Skin epidermis (tissue), 12 donors: ENCODE data around the gene EIF4G3.
A peak's percentile ranks its signal among the peaks of the same experiment; 100 is the strongest.
"Not testable (repeated sequence)": the region's sequence is repeated elsewhere in the genome, so short reads cannot be mapped to it uniquely, and the experiment has no call there.

ENCODE experiments used
- H3K27ac ChIP-seq, 21 experiments: fragments of 200-600 bp; sonication (generic) in 11 of 21; one replicate each; pipeline ENCODE4 v1.5.0; 2020; ENCODE audit warnings: mild to moderate bottlenecking in 3 of 21, inconsistent platforms in 2 of 21, moderate library complexity in 2 of 21
- H3K4me3 ChIP-seq, 7 experiments: fragments of 200-600 bp; sonication (generic) in 2 of 7; one replicate each; pipeline ENCODE4 v1.5.0; 2020; ENCODE audit warnings: inconsistent platforms in 2 of 7, mild to moderate bottlenecking in 2 of 7, moderate library complexity in 1 of 7

Gene EIF4G3

GRCh38 chr1:20928146-20928545, 248.6 kb downstream of the EIF4G3 start:
- H3K27ac ChIP-seq = no peak overlapping the region
- no peak overlapping the region for H3K4me3 ChIP-seq

GRCh38 chr1:20921285-20921684, 255.4 kb downstream of the EIF4G3 start:
- H3K27ac ChIP-seq = no peak overlapping the region
- H3K4me3 ChIP-seq = no peak overlapping the region

GRCh38 chr1:20913242-20913641, 263.5 kb downstream of the EIF4G3 start:
- Histone ChIP-seq H3K4me3 (no peak overlapping the region), H3K27ac (no peak overlapping the region)

DNA sequence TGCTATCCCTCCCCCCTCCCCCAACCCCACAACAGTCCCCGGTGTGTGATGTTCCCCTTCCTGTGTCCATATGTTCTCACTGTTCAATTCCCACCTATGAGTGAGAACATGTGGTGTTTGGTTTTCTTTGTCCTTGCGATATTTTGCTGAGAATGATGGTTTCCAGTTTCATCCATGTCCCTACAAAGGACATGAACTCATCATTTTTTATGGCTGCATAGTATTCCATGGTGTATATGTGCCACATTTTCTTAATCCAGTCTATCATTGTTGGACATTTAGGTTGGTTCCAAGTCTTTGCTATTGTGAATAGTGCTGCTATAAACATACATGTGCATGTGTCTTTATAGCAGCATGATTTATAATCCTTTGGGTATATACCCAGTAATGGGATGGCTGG, 269.2 kb downstream of the EIF4G3 start:
- H3K27ac ChIP-seq, H3K4me3 ChIP-seq: not testable (repeated sequence)

DNA sequence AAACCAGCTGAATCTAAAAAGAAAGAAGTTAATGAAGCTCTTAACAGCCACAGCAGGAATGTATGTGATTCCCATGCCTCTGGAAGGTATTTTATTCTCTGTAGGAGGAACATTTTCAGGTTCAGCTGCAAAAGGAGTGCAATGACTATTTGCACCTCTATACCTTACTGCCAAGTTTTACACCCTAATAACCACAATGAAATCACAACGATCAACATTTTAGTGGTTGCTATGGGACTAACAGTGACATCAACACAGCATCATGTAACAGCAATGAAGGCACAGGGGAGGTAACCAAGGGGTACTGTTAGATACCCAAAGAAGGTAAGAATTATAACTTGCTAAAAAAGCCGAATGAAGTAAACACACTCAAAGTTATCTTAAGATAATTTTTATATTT, 273.3 kb downstream of the EIF4G3 start:
- H3K4me3 ChIP-seq = no peak overlapping the region
- H3K27ac ChIP-seq = no peak overlapping the region

- peak overlapping the region in 1 of 21 experiments; percentile 13 for H3K27ac ChIP-seq
- H3K4me3 ChIP-seq = no peak overlapping the region
These were observed 276.6 kb downstream of the EIF4G3 start for GRCh38 chr1:20900056-20900455.

DNA sequence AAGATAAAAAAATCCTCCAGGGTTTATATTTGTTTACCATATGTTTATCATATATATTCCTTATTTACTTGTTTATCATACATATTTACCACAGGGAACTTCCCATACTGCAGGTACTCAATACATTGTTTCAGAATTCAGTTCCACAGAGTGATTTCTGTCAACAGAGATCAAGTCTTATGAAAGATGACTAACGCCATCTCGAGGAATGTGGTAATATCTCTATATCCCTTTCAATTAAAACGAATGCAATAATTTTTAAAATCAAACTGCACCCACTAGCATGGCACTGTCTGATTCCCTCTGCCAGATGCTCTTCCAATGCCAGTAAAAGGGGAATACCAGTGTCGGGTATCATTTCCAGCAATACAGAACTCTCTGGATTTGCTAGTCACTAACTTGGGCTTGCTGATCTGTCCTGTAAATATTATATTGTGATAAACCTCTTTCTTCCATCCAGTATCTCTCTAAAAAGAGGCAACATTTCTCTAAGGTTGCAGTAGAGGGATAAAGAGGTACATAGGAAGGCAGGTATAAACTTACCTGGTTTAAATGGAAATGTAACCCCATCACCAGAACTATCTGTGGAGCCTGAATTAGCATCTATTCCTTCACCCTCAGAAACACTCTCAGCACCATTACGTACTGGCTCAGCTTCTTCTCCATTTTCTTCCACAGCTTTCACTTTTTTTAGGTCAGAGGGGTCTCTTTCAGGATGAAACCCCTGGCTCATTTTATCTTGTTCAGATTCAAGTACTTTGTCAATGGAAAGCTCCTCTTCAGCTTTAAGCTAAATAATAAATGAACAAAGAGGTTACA, 277.3 kb downstream of the EIF4G3 start:
- Histone ChIP-seq H3K27ac (peak overlapping the region in 1 of 21 experiments; percentile 13), H3K4me3 (no peak overlapping the region)

GRCh38 chr1:20896826-20897225, 279.9 kb downstream of the EIF4G3 start:
- Histone ChIP-seq H3K4me3 (no peak overlapping the region), H3K27ac (no peak overlapping the region)

GRCh38 chr1:20893931-20894330, 282.8 kb downstream of the EIF4G3 start:
- H3K4me3 ChIP-seq = no peak overlapping the region
- H3K27ac ChIP-seq = no peak overlapping the region

- no peak overlapping the region for H3K27ac ChIP-seq
- H3K4me3 ChIP-seq = no peak overlapping the region
These were observed 285.6 kb downstream of the EIF4G3 start for GRCh38 chr1:20891091-20891490.

DNA sequence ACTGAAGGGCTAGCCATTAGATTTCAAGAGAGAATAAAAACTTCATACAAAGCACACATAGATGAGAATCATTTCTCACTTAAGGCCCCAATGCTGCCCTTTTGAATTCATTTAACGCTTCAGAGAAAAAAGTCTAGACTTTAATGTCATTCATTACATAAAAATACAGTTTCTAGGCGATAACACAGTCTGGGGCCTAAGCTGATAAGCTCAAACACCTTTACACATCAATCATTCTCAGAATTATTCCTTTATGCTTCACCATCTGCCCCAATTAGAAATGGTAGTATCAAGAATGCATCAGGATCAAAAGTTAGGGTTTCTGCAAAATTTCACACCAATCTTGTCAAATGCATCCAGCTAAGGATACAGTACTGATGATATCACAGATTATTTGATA, 289.5 kb downstream of the EIF4G3 start:
- H3K4me3 ChIP-seq = no peak overlapping the region
- no peak overlapping the region for H3K27ac ChIP-seq

GRCh38 chr1:20885121-20885520, 291.6 kb downstream of the EIF4G3 start:
- no peak overlapping the region for H3K27ac ChIP-seq
- no peak overlapping the region for H3K4me3 ChIP-seq

DNA sequence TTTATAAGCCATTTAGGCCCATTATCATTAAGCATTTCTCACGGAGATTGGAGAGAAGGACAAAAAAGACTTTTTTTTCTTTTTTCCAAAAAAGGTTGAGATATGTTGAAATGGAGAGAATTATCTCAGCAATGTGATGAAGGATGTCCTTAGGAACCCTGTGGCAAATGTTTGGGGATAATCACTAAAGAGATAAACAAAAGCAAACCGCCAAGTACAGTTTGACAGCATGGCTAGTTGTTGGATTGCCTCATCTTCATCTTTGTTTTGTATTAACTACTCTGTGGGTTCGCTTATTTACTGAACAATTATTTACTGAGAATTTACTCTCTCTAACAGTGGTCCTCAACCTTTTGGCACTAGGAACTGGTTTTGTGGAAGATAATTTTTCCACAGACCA, 292.2 kb downstream of the EIF4G3 start:
- no peak overlapping the region for H3K4me3 ChIP-seq
- H3K27ac ChIP-seq = no peak overlapping the region

DNA sequence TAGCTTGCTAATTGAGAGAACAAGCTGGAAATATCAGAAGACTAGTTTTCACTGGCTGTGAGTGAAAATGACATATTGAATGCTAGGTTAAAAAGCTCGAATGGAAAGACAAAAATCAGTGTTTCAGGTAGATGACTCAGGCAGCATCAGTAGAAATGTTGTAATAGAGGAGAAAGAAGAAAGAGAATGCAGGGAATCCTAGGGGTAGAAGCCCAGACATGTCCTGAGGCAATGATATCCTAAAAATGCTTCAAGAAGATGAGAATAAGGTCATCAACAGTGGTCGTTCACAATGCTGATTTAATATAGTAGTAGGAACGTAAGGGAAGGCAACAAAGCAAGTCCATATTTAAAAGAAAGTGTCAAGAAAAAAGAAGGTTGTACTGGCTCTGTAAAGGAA, 292.9 kb downstream of the EIF4G3 start:
- Histone ChIP-seq H3K4me3 (no peak overlapping the region), H3K27ac (no peak overlapping the region)

DNA sequence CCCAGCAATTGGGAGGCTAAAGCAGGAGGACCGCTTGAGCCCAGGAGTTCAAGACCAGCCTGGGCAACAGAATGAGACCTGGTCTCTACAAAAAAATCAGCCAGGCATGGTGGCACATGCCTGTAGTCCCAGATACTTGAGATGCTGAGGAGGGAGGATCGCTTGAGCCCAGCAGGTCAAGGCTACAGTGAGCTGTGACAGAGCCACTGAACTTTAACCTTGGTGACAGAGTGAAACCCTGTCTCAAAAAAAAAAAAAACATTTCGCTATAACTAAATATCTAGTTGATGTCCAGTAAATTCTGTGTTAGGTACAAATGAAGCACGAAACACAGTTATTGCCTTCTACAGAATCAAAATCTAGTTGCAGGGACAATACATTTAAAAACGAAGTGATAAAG, 293.9 kb downstream of the EIF4G3 start:
- H3K4me3 ChIP-seq = no peak overlapping the region
- H3K27ac ChIP-seq = no peak overlapping the region

- H3K27ac ChIP-seq = no peak overlapping the region
- H3K4me3 ChIP-seq = no peak overlapping the region
These were observed 297.9 kb downstream of the EIF4G3 start for GRCh38 chr1:20878799-20879198.

- no peak overlapping the region for H3K27ac ChIP-seq
- no peak overlapping the region for H3K4me3 ChIP-seq
These were observed 301.3 kb downstream of the EIF4G3 start for GRCh38 chr1:20875198-20875973.

- H3K4me3 ChIP-seq = no peak overlapping the region
- H3K27ac ChIP-seq = no peak overlapping the region
These were observed 303.4 kb downstream of the EIF4G3 start for GRCh38 chr1:20873311-20873710.

- Histone ChIP-seq H3K4me3 (no peak overlapping the region), H3K27ac (no peak overlapping the region)
These were observed 305.3 kb downstream of the EIF4G3 start for GRCh38 chr1:20871419-20871818.

DNA sequence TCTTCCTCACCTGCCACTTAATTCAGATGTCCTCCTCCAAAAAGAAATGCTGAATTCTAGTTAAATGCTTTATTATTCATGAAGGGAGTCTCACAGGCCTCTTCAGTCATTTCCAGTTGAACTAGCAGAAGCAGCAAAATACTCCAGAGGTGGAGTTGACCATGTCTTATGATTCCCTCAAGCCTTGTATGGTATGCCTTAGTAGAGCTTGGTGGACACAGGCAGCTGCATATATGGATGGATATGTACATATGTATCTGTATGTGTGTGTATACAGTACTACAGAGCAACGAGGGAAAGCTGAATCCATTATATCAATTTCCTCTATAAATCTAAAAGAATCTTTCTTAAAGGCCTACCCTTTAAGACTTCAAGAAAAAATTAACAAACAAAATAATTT, 306.0 kb downstream of the EIF4G3 start:
- Histone ChIP-seq H3K4me3 (no peak overlapping the region), H3K27ac (no peak overlapping the region)

- Histone ChIP-seq H3K27ac (no peak overlapping the region), H3K4me3 (no peak overlapping the region)
These were observed 308.4 kb downstream of the EIF4G3 start for GRCh38 chr1:20868263-20868662.
